Tibial artery (tissue), 4 donors: ENCODE data around the gene SCYGR1.

Source experiments
- DNase-seq, 2 donors: peaks; one replicate each; pipeline ENCODE4 v3.0.0-alpha.2; 2019
- H3K27ac ChIP-seq, 2 donors: fragments of 200-600 bp; sonication (generic) in 1 of 2; 1 replicate in 1 of 2; 2 replicates in 1 of 2; pipeline ENCODE4 v1.5.1; 2018 to 2019; ENCODE audit warnings: mild to moderate bottlenecking in 1 of 2
- H3K27me3 ChIP-seq, 2 donors: fragments of 200-600 bp; sonication (generic) in 1 of 2; one replicate each; pipeline versions ENCODE4 v1.5.1 to v1.6.0; 2016 to 2019
- H3K36me3 ChIP-seq, 3 donors: fragments of 200-600 bp; sonication (generic) in 2 of 3; one replicate each; pipeline ENCODE4 v1.5.1; 2016 to 2019; ENCODE audit warnings: mild to moderate bottlenecking in 2 of 3
- H3K4me1 ChIP-seq, 4 donors: fragments of 200-600 bp; sonication (generic) in 2 of 4; 1 replicate in 3 of 4; 2 replicates in 1 of 4; pipeline ENCODE4 v1.5.1; 2016 to 2019
- H3K4me3 ChIP-seq, 2 donors: fragments of 200-600 bp; sonication (generic) in 1 of 2; 1 replicate in 1 of 2; 2 replicates in 1 of 2; pipeline ENCODE4 v1.5.1; 2018 to 2019; ENCODE audit warnings: mild to moderate bottlenecking in 2 of 2
- H3K9me3 ChIP-seq, 3 donors: fragments of 200-600 bp; sonication (generic) in 1 of 3; one replicate each; pipeline ENCODE4 v1.5.1; 2016 to 2019
- intact Hi-C: fragments of 100-400 bp; cut with DNase I; formaldehyde crosslinking; loops from one replicate; pipeline ENCODE4 v1.15.0; 2023; ENCODE audit warnings: low total_unique reads
- TF ChIP-seq, protein P1 (sequence below), 2 experiments: fragments of 200-600 bp in 1 of 2; fragments of 450-650 bp in 1 of 2; IDR thresholded peaks; one replicate each; pipeline ENCODE4 v1.5.1; 2017 to 2019; ENCODE audit warnings: antibody characterized with exemption in 2 of 2, mild to moderate bottlenecking in 1 of 2, moderate library complexity in 1 of 2

The SCYGR1 gene

DNA sequence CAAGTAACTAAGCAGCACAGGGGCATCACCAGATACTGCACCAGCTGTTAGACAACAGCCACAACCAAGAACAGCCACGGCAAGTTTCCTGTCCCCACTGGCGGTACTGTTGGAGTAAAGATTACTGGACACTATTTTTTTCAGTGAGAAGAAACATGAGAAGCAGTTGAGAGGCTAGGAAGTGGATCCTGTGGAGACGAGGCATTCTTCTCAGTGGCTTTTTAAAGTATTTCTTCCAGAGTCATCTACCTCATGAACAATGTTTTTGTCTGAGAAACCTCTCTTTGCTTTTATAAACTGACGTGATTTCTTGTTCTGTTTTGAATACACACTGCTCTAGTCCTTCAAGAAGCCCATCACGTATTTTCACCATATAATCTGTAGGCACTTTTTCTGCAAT, 27.4 kb downstream of the SCYGR1 start:
- DNase-seq, result no peak
- peaks cover 26 to 52% (median 49%) of the 10 kb centered on the region in 3 donors for H3K36me3 ChIP-seq
- H3K4me3 ChIP-seq, result no peak overlapping the region
- H3K4me1 ChIP-seq, result peaks cover 0 to 11% (median 9%) of the 10 kb centered on the region in 4 donors
- H3K27me3 ChIP-seq, result no peaks in the 10 kb centered on the region
- no peak overlapping the region for H3K27ac ChIP-seq
- no peaks in the 10 kb centered on the region for H3K9me3 ChIP-seq
- TF ChIP-seq, protein P1, sequence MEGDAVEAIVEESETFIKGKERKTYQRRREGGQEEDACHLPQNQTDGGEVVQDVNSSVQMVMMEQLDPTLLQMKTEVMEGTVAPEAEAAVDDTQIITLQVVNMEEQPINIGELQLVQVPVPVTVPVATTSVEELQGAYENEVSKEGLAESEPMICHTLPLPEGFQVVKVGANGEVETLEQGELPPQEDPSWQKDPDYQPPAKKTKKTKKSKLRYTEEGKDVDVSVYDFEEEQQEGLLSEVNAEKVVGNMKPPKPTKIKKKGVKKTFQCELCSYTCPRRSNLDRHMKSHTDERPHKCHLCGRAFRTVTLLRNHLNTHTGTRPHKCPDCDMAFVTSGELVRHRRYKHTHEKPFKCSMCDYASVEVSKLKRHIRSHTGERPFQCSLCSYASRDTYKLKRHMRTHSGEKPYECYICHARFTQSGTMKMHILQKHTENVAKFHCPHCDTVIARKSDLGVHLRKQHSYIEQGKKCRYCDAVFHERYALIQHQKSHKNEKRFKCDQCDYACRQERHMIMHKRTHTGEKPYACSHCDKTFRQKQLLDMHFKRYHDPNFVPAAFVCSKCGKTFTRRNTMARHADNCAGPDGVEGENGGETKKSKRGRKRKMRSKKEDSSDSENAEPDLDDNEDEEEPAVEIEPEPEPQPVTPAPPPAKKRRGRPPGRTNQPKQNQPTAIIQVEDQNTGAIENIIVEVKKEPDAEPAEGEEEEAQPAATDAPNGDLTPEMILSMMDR (IDR thresholded peaks at IDR 0.05), result no peak
- intact Hi-C loops, result no loop called here

DNA sequence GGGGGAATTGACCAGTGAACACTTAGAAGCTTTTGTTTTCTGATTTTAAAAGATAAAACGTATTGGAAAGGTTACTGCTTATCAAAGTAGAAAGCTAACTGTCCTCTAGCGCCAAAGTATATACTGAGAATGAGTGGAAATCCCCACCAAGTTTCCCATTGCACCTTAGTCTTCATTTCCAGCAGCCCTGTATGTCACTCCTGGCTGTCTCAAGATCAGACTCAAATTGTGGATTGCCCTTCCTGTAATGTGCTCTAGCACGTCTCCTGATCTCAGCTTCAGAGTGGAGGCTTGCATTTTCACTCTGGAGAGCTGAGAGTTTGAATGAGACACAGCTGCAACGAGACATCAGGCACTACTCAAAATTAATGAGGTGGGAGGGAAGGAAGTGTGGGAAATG, 36.1 kb downstream of the SCYGR1 start:
- Histone ChIP-seq H3K27ac (no peak overlapping the region), H3K27me3 (no peaks in the 10 kb centered on the region), H3K36me3 (peaks cover 20 to 35% (median 30%) of the 10 kb centered on the region in 3 donors), H3K9me3 (no peaks in the 10 kb centered on the region), H3K4me1 (no peaks in the 10 kb centered on the region), H3K4me3 (no peak overlapping the region)
- intact Hi-C loops, result no loop called here
- TF ChIP-seq, protein P1 (IDR thresholded peaks at IDR 0.05), result no peak
- DNase-seq, result no peak

DNA sequence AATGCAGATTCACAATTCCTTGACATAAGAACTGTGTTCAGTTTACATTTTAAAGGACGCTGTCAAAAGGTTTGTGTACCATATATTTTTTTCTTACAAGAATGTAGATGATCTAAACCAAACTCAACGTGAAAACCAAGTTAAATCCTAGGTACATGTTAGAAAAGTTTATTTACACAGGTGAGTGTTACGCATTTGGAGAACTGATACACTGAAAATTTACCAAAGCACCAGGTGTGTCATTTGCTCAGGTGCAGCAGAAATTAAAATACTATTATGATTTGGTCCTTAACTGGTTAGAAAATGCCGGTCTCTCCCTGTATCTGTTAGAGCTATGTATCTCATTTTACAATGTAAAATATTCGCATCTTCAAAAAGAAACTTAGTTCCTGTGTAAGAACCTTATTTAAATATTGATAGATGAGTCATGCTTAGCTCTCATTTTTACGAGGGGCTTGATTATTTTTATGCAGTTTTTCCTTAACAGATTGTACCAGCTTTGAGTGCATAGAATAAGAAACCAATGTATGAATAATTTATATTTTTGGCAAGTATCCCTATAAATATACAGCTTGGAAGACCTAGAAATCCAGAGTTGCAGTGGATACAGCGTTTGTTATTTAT, 37.6 kb downstream of the SCYGR1 start:
- intact Hi-C loops, result no loop called here
- H3K27ac ChIP-seq, result no peak overlapping the region
- no peaks in the 10 kb centered on the region for H3K27me3 ChIP-seq
- H3K4me1 ChIP-seq, result no peaks in the 10 kb centered on the region
- no peak overlapping the region for H3K4me3 ChIP-seq
- peaks cover 8 to 21% (median 21%) of the 10 kb centered on the region in 3 donors for H3K36me3 ChIP-seq
- H3K9me3 ChIP-seq, result no peaks in the 10 kb centered on the region
- TF ChIP-seq, protein P1 (IDR thresholded peaks at IDR 0.05), result no peak
- DNase-seq, result no peak

DNA sequence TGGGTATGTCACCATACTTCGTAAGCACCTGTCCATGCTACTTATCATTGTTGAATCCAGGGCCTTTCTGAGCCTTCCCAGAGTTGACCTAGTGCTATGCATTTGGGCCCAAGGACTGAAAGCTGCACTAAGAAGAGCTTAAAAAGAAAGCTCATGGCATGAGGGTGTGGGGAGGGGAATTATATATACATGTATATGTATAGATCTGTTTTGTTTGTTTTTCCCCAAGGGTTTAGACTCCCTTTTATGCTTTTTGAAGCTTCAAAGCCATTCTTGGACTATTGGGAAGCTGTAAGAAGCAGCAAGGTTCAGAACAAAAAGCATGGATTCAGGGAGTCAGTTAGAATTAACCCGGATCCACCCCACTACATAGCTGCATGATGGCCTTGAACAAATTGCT, 39.4 kb downstream of the SCYGR1 start:
- TF ChIP-seq, protein P1 (IDR thresholded peaks at IDR 0.05), result no peak
- peaks cover 12 to 33% (median 28%) of the 10 kb centered on the region in 3 donors for H3K36me3 ChIP-seq
- no peaks in the 10 kb centered on the region for H3K27me3 ChIP-seq
- DNase-seq, result no peak
- intact Hi-C loops, result no loop called here
- no peak overlapping the region for H3K4me3 ChIP-seq
- H3K4me1 ChIP-seq, result no peaks in the 10 kb centered on the region
- H3K27ac ChIP-seq, result no peak overlapping the region
- H3K9me3 ChIP-seq, result no peaks in the 10 kb centered on the region

DNA sequence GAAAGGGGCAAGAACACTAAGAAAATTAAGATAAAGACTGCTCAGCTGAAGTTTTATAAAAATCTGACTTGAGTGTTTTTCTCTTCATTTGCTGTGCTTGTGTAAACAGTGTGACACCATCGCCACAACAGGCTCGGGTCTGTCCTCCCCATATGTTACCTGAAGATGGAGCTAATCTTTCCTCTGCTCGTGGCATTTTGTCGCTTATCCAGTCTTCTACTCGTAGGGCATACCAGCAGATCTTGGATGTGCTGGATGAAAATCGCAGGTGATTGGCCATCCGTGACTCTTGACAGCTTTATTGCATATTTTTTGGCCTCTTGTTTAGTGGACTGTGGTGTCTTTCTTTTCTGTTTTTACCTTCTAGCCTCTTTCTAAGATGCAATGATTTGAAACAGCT, 40.6 kb downstream of the SCYGR1 start:
- TF ChIP-seq, protein P1 (IDR thresholded peaks at IDR 0.05), result no peak
- DNase-seq, result no peak
- Histone ChIP-seq H3K36me3 (peaks cover 23 to 42% (median 33%) of the 10 kb centered on the region in 3 donors), H3K27me3 (no peaks in the 10 kb centered on the region), H3K4me1 (no peaks in the 10 kb centered on the region), H3K27ac (no peak overlapping the region), H3K4me3 (no peak overlapping the region), H3K9me3 (no peaks in the 10 kb centered on the region)
- intact Hi-C loops, result no loop called here

DNA sequence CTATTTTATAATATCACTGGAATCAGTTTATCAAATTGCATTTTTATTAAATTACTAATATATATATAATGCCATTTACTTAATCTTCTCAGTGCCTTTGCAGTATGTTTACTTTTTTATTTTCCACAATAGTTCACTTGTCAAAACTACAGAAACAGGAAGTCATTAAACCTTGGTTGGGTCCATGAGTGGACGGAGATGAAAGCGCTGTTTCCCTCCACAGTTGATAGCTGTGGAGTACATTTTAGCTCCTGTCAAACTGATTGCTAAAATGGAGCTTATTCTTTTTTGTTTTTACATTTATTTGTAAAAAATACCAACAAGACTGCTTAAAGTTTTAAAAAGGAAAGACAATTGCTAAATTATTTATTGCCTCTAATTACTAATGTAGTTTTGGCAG, 43.5 kb downstream of the SCYGR1 start:
- no peak overlapping the region for H3K27ac ChIP-seq
- no peak overlapping the region for H3K4me3 ChIP-seq
- H3K9me3 ChIP-seq, result no peaks in the 10 kb centered on the region
- H3K27me3 ChIP-seq, result no peaks in the 10 kb centered on the region
- peaks cover 20 to 53% (median 31%) of the 10 kb centered on the region in 3 donors for H3K36me3 ChIP-seq
- DNase-seq, result no peak
- intact Hi-C loops, result no loop called here
- TF ChIP-seq, protein P1 (IDR thresholded peaks at IDR 0.05), result no peak
- no peaks in the 10 kb centered on the region for H3K4me1 ChIP-seq
